Measurements from ENCODE around the gene GDI1.
"Not testable (repeated sequence)": the region's sequence is repeated elsewhere in the genome, so short reads cannot be mapped to it uniquely, and the experiment has no call there.

Gene GDI1

GRCh38 chrX:154400369-154400817 is 36.6 kb upstream of the GDI1 start:
- not testable (repeated sequence) for H3K4me1 ChIP-seq (ENCODE audit: insufficient read depth, low read length); H3K9me3 ChIP-seq (ENCODE audit: insufficient read depth, low read depth, low read length); H3K27ac ChIP-seq (ENCODE audit: low read length); H3K4me3 ChIP-seq (ENCODE audit: low read length); H3K27me3 ChIP-seq (ENCODE audit: insufficient read depth, low read length)
- H3K36me3 ChIP-seq (ENCODE audit: insufficient read depth, low read depth, low read length), result peaks cover 28% of the 10 kb centered on the region
- H3K9ac ChIP-seq (ENCODE audit: low read depth, low read length), result peak overlapping the region; percentile 99; the same call in 1 of the 2 replicates

- H3K27me3 ChIP-seq (ENCODE audit: insufficient read depth, low read length), result no peaks in the 10 kb centered on the region
- peaks cover 28% of the 10 kb centered on the region for H3K36me3 ChIP-seq (ENCODE audit: insufficient read depth, low read depth, low read length)
- H3K27ac ChIP-seq (ENCODE audit: low read length), result no peak overlapping the region
- no peaks in the 10 kb centered on the region; the same call in 1 of the 2 replicates for H3K4me1 ChIP-seq (ENCODE audit: insufficient read depth, low read length)
- H3K9me3 ChIP-seq (ENCODE audit: insufficient read depth, low read depth, low read length), result no peaks in the 10 kb centered on the region
- no peak overlapping the region for H3K9ac ChIP-seq (ENCODE audit: low read depth, low read length)
- H3K4me3 ChIP-seq (ENCODE audit: low read length), result no peak overlapping the region
These were observed 35.7 kb upstream of the GDI1 start for GRCh38 chrX:154401045-154401799.

- no peak overlapping the region for H3K9ac ChIP-seq (ENCODE audit: low read depth, low read length)
- H3K9me3 ChIP-seq (ENCODE audit: insufficient read depth, low read depth, low read length), result no peaks in the 10 kb centered on the region
- H3K27ac ChIP-seq (ENCODE audit: low read length), result no peak overlapping the region
- H3K4me3 ChIP-seq (ENCODE audit: low read length), result no peak overlapping the region
- H3K4me1 ChIP-seq (ENCODE audit: insufficient read depth, low read length), result no peaks in the 10 kb centered on the region; the same call in 1 of the 2 replicates
- H3K27me3 ChIP-seq (ENCODE audit: insufficient read depth, low read length), result no peaks in the 10 kb centered on the region
- H3K36me3 ChIP-seq (ENCODE audit: insufficient read depth, low read depth, low read length), result peaks cover 28% of the 10 kb centered on the region
These were observed 34.9 kb upstream of the GDI1 start for GRCh38 chrX:154401918-154402621.

- H3K4me3 ChIP-seq (ENCODE audit: low read length), result no peak overlapping the region
- H3K27ac ChIP-seq (ENCODE audit: low read length), result no peak overlapping the region
- no peaks in the 10 kb centered on the region; the same call in 1 of the 2 replicates for H3K4me1 ChIP-seq (ENCODE audit: insufficient read depth, low read length)
- H3K9ac ChIP-seq (ENCODE audit: low read depth, low read length), result no peak overlapping the region
- H3K36me3 ChIP-seq (ENCODE audit: insufficient read depth, low read depth, low read length), result peaks cover 28% of the 10 kb centered on the region
- no peaks in the 10 kb centered on the region for H3K27me3 ChIP-seq (ENCODE audit: insufficient read depth, low read length)
- H3K9me3 ChIP-seq (ENCODE audit: insufficient read depth, low read depth, low read length), result no peaks in the 10 kb centered on the region
These were observed 34.3 kb upstream of the GDI1 start for GRCh38 chrX:154402622-154403127.

- no peaks in the 10 kb centered on the region for H3K27me3 ChIP-seq (ENCODE audit: insufficient read depth, low read length)
- H3K4me3 ChIP-seq (ENCODE audit: low read length), result no peak overlapping the region
- H3K27ac ChIP-seq (ENCODE audit: low read length), result no peak overlapping the region
- H3K9me3 ChIP-seq (ENCODE audit: insufficient read depth, low read depth, low read length), result no peaks in the 10 kb centered on the region
- H3K36me3 ChIP-seq (ENCODE audit: insufficient read depth, low read depth, low read length), result peaks cover 28% of the 10 kb centered on the region
- no peaks in the 10 kb centered on the region; the same call in 1 of the 2 replicates for H3K4me1 ChIP-seq (ENCODE audit: insufficient read depth, low read length)
- H3K9ac ChIP-seq (ENCODE audit: low read depth, low read length), result no peak overlapping the region
These were observed 33.8 kb upstream of the GDI1 start for GRCh38 chrX:154403192-154403591.

- Histone ChIP-seq H3K9ac (ENCODE audit: low read depth, low read length) (no peak overlapping the region), H3K36me3 (ENCODE audit: insufficient read depth, low read depth, low read length) (peaks cover 24% of the 10 kb centered on the region), H3K27ac (ENCODE audit: low read length) (no peak overlapping the region), H3K4me3 (ENCODE audit: low read length) (no peak overlapping the region), H3K4me1 (ENCODE audit: insufficient read depth, low read length) (peaks cover 4% of the 10 kb centered on the region; the same call in 1 of the 2 replicates), H3K9me3 (ENCODE audit: insufficient read depth, low read depth, low read length) (no peaks in the 10 kb centered on the region), H3K27me3 (ENCODE audit: insufficient read depth, low read length) (no peaks in the 10 kb centered on the region)
These were observed 33.1 kb upstream of the GDI1 start for GRCh38 chrX:154403858-154404257.

- H3K4me3 ChIP-seq (ENCODE audit: low read length), result no peak overlapping the region
These were observed 32.2 kb upstream of the GDI1 start for GRCh38 chrX:154404625-154405192.

GRCh38 chrX:154408659-154409221 is 28.2 kb upstream of the GDI1 start:
- H3K9me3 ChIP-seq (ENCODE audit: insufficient read depth, low read depth, low read length), result no peaks in the 10 kb centered on the region
- no peaks in the 10 kb centered on the region for H3K27me3 ChIP-seq (ENCODE audit: insufficient read depth, low read length)
- peak overlapping the region; percentile 39; the same call in 1 of the 2 replicates for H3K9ac ChIP-seq (ENCODE audit: low read depth, low read length)
- peak overlapping the region; percentile 35 for H3K4me3 ChIP-seq (ENCODE audit: low read length)
- H3K4me1 ChIP-seq (ENCODE audit: insufficient read depth, low read length), result 0 out of 2 replicates have a peak, but pooled peaks cover 9% of the 10 kb centered on the region
- no peaks in the 10 kb centered on the region for H3K36me3 ChIP-seq (ENCODE audit: insufficient read depth, low read depth, low read length)
- no peak overlapping the region for H3K27ac ChIP-seq (ENCODE audit: low read length)

More at GRCh38 chrX:154404625-154405192, 32.2 kb upstream of the GDI1 start:
- no peaks in the 10 kb centered on the region for H3K27me3 ChIP-seq (ENCODE audit: insufficient read depth, low read length)
- no peaks in the 10 kb centered on the region for H3K9me3 ChIP-seq (ENCODE audit: insufficient read depth, low read depth, low read length)
- H3K9ac ChIP-seq (ENCODE audit: low read depth, low read length), result no peak overlapping the region
- H3K4me1 ChIP-seq (ENCODE audit: insufficient read depth, low read length), result peaks cover 9% of the 10 kb centered on the region; the same call in 1 of the 2 replicates
- peaks cover 15% of the 10 kb centered on the region for H3K36me3 ChIP-seq (ENCODE audit: insufficient read depth, low read depth, low read length)
- no peak overlapping the region for H3K27ac ChIP-seq (ENCODE audit: low read length)

GRCh38 chrX:154409222-154409871 is 27.6 kb upstream of the GDI1 start, which contains the start of gene DNASE1L1:
DNASE1L1 (minus strand) TSS chrX:154409254; CDS start chrX:154405568, 3,686 bp downstream.
- Histone ChIP-seq H3K27ac (ENCODE audit: low read length) (no peak within 1 kb of the TSS), H3K9me3 (ENCODE audit: insufficient read depth, low read depth, low read length) (no peaks in the 10 kb centered on the region), H3K27me3 (ENCODE audit: insufficient read depth, low read length) (no peaks in the 10 kb centered on the region), H3K36me3 (ENCODE audit: insufficient read depth, low read depth, low read length) (no peaks in the 10 kb centered on the region), H3K4me1 (ENCODE audit: insufficient read depth, low read length) (0 out of 2 replicates have a peak, but pooled peaks cover 9% of the 10 kb centered on the region), H3K4me3 (ENCODE audit: low read length) (peak within 1 kb of the TSS; percentile 39), H3K9ac (ENCODE audit: low read depth, low read length) (peak within 1 kb of the TSS; percentile 39; the same call in 1 of the 2 replicates)

GRCh38 chrX:154411981-154412340 is 25.0 kb upstream of the GDI1 start:
- Histone ChIP-seq H3K36me3 (ENCODE audit: insufficient read depth, low read depth, low read length) (no peaks in the 10 kb centered on the region), H3K4me1 (ENCODE audit: insufficient read depth, low read length) (0 out of 2 replicates have a peak, but pooled peaks cover 9% of the 10 kb centered on the region), H3K27ac (ENCODE audit: low read length) (no peak overlapping the region), H3K27me3 (ENCODE audit: insufficient read depth, low read length) (no peaks in the 10 kb centered on the region), H3K4me3 (ENCODE audit: low read length) (peak overlapping the region; percentile 73), H3K9ac (ENCODE audit: low read depth, low read length) (peak overlapping the region; percentile 78; the same call in 1 of the 2 replicates), H3K9me3 (ENCODE audit: insufficient read depth, low read depth, low read length) (no peaks in the 10 kb centered on the region)

- Histone ChIP-seq H3K9me3 (ENCODE audit: insufficient read depth, low read depth, low read length) (no peaks in the 10 kb centered on the region), H3K4me3 (ENCODE audit: low read length) (peak overlapping the region; percentile 73)
These were observed 24.5 kb upstream of the GDI1 start for GRCh38 chrX:154412468-154412867.

More at GRCh38 chrX:154412468-154412867, 24.5 kb upstream of the GDI1 start:
- no peak overlapping the region for H3K27ac ChIP-seq (ENCODE audit: low read length)
- H3K4me1 ChIP-seq (ENCODE audit: insufficient read depth, low read length), result 0 out of 2 replicates have a peak, but pooled peaks cover 9% of the 10 kb centered on the region
- H3K36me3 ChIP-seq (ENCODE audit: insufficient read depth, low read depth, low read length), result no peaks in the 10 kb centered on the region
- H3K9ac ChIP-seq (ENCODE audit: low read depth, low read length), result peak overlapping the region; percentile 70; the same call in 1 of the 2 replicates
- no peaks in the 10 kb centered on the region for H3K27me3 ChIP-seq (ENCODE audit: insufficient read depth, low read length)
